Ramos (cell line): Measurements from ENCODE around the gene LMX1B.
"Not testable (repeated sequence)": the region's sequence is repeated elsewhere in the genome, so short reads cannot be mapped to it uniquely, and the experiment has no call there.

Experiments
- in situ Hi-C: fragments of 300-500 bp; cut with MboI; formaldehyde crosslinking; loops from one replicate; pipeline ENCODE4 v1.14.3; 2022; ENCODE audit warnings: low sequenced_read_pairs; ENCODE audit not compliant: unreplicated experiment

Gene LMX1B

DNA sequence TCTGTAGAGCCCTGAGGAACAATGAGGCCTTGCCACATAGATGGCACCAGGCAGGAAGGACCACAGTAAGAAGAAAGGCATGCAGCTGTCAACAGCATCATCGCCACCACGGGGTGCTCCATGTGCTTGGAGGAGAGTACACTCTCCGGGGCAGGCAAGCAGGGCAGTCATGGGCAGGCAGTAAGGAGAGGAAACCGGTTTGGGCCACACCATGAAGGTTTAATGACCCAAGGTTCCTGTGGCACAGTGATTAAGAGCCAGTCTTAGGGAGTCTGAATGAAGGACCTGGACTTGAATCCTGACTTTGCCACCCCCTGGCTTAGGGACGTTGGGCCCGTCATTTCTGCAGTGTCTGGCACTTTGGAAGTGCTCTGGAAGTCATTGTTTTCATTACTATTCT, 110.5 kb downstream of the LMX1B start:
- in situ Hi-C loops: no loop called here

DNA sequence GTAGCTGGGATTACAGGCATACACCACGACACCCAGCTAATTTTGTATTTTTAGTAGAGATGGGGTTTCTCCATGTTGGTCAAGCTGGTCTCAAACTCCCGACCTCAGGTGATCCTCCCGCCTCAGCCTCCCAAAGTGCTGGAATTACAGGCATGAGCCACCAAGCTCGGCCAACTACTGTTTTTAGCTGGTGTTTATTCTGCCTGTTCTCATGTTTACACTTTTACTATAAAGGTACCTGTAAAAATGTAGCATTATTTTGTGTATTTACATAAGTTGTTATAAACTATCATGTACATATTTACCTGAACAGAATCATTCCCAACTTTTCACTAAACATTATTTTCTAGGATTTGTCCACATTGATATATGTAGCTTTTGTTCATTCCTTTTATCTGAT, 111.8 kb downstream of the LMX1B start:
- in situ Hi-C loops: not testable (repeated sequence)

DNA sequence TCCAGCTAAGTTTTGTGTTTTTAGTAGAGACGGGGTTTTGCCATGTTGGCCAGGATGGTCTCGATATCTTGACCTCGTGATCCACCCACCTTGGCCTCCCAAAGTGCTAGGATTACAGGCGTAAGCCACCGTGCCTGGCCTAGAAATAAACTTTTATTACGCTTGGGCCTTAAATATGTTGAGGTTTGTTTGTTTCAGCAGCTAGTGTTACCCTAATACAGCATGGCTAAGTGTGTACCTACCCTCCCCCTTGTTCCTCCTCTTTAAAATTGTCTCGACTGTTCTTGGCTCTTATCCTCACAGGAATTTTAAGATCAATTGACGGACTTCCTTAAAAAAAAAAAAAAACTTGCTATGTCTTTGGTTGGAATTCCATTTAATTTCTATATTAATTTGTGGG, 114.5 kb downstream of the LMX1B start:
- in situ Hi-C loops: not testable (repeated sequence)

DNA sequence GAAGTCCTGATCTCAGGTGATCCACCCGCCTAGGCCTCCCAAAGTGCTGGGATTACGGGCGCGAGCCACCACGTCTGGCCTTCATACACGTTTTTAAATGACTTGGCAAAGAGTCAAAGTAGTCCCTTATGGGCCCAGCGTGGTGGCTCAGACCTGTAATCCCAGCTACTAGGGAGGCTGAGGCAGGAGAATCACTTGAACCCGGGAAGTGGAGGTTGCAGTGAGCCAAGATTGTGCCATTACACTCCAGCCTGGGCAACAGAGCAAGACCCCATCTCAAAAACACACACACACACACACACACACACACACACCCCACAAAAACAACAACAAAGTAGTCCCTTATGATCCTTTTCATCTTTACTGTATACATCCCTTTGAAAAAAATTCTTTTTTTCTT, 116.9 kb downstream of the LMX1B start:
- in situ Hi-C loops: not testable (repeated sequence)

DNA sequence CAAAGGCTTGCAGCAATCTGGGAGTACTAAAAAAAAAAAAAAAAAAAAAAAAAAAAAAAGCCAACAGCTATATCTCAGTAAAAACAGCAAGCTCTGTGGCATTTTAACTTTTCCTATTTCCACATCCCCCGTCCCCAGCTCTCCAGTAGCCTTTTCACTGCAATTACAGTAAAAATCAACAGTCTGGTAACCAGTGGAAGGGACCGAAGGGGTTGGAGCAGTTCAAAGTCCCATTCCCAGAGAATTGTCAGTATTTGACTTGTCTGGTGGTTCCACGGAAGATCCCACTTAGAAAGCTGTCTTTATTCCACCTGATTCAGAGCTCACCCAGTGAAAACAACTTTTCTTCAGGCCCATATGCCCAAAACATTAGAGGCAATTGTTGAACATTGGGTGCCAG, 119.3 kb downstream of the LMX1B start:
- in situ Hi-C loops: no loop called here

DNA sequence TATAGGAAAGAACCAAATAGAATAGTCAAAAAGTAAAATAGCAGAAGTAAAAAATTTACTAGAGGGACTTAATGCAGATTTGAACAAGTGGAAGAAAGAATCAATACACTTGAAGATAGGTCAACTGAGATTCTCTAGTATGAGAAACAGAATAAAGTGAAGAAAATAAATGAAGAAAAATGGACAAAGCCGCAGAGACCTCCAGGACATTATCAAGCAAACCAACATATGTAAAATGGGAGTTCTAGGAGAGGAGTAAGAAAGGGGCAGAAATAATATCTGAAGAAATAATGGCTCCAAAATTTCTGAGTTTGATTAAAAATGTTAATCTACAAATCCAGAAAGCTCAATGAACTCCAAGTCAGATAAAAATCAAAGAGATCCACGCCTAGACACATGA, 121.1 kb downstream of the LMX1B start:
- in situ Hi-C loops: no loop called here

DNA sequence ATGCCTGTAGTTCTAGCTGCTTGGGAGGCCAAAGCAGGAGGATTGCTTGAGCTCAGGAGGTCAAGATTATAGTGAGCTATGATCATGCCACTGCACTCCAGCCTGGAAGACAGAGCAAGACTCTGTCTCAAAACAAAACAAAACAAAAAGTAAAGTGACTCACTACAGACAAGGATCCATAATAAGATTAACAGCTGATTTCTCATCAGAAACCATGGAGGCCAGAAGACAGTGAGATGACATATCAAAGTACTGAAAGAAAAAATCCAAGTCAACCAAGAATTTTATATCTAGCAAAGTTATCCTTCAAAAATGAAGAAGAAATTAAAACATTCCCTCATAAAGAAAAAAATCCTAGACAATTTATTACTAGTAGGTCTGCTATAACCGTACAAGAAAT, 121.8 kb downstream of the LMX1B start:
- in situ Hi-C loops: no loop called here

DNA sequence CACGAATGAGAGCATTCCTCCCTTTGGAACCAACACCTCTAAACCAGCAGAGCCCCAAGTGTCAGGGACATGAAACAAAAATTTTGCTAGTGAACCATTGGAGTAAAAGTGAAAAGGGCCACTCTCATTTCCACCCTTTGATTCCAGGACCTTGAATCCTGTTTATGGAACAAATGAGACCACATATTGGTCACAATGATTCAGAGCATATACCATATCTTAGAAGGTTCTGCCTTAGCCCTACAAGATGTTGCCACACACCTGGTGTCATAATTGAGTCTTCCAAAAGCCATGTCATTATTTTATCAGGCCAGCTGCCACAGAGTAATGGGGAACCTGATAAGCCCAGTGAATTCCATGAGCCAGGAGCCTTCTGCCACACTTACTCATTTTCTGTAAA, 124.8 kb downstream of the LMX1B start:
- in situ Hi-C loops: no loop called here

DNA sequence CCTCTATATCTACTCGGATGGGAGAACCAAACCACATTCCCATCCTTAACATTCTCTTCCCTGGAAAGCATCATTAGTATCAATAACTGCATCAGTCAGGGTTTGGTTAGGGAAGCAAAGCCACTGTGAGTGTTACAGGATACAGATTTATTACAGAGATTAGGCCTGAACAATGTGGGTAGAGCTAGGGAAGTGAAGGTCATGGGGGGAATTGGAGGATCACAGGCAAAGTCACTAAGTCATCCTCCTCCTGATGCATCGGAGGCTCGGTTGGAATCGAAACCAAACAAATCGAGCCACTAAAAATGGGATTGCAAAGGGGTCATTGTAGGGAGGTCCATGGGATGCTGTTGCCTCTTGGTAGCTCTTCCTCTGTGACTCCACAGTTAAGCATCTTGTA, 129.3 kb downstream of the LMX1B start:
- in situ Hi-C loops: no loop called here

DNA sequence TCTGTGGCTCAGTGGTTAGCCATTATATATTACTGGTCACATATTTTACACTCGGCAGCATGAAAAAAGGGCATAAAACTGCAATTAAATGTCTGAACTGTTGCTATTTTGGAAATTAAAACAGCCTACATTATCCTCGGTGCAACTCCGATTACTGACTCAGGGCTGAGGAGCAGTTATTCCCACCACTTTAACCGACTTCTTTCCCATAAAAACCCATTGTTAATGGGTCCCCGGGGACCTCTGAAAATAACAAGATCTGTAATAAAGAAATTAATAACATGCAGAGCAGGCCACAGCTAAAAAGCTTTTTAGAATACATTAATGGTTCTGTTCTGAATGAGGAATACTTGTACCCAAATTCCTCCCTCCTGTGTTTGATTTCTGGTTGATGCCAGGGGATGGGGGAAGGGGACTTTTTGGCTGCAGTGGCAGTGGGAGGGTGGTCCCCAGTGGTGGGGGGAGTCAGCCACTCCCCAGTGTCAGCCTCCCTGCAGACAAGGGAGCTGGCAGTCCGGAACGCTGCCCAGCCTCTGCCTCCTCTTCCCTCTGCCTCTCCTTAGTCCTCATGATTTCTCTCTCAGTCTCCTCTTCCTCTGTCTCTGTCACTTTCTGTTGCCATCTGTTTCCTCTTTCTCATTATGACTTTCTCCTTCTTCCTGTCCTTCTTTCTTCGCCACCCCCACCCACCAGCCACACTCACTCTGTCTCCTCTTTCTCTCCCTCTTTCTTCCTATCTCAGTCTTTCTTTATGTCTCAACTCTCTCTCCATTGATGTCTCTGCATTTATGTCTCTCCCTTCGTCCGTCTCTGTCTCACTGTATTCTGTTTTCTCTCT, 132.1 kb downstream of the LMX1B start:
- in situ Hi-C loops: no loop called here
